ENCODE results near the gene INSYN2A. TPM values are rescaled to one million over a fixed set of nuclear protein-coding genes. Genes with fewer than 3 reads are reported as not detected.

Gene INSYN2A
- total and polyA plus RNA-seq, 2 donors (not counting 3 experiments of a cell fraction or from before 2014, with no cell fraction given): 0.04 to 0.07 TPM

DNA sequence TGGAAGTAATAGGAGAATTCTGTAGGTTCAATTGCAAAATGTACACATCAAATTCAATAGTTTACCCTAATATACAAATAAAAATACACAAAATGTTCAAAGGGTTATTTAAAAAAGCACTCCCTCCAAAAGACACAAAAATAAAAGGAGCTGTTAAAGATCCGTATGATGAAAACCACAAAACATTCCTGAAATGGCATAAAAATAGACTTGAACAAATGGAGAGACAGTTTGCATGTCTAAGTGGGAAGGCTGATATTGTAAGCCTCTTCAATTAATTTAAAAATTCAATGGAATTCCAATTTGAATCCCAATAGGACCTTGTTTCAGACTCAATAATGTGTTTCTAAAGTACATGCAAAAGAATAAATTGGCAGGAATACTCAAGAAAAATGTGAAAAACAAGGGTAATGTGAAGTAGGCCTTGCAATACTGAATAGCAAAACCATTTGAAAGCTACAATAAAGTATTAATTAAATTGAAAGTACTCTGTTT lies 38.0 kb upstream of the INSYN2A start:
- intact Hi-C loops (cut with micrococcal nuclease): no loop called here
- Histone ChIP-seq H3K9ac (replicated peaks; ENCODE audit: extremely low read depth, insufficient read depth, low read length) (no peak overlapping the region), H3K9me3 (replicated peaks; ENCODE audit: control insufficient read depth, insufficient read depth, low read length) (no peaks in the 10 kb centered on the region), H3K36me3 (ENCODE audit: control insufficient read depth in 2 of 2, extremely low read depth in 1 of 2, insufficient read depth in 2 of 2, low read length in 2 of 2) (no peaks in the 10 kb centered on the region), H3K27me3 (ENCODE audit: control insufficient read depth in 2 of 2, insufficient read depth in 2 of 2, low read length in 2 of 2) (no peaks in the 10 kb centered on the region), H3K79me2 (ENCODE audit: control insufficient read depth, insufficient read depth, low read length) (no peaks in the 10 kb centered on the region), H3K4me2 (ENCODE audit: insufficient read depth, low read length) (no peak overlapping the region), H3K9me1 (replicated peaks; ENCODE audit: control insufficient read depth, extremely low read depth, insufficient read depth, low read length) (no peaks in the 10 kb centered on the region), H2AFZ (ENCODE audit: low read depth, low read length) (no peak overlapping the region), H3K4me1 (ENCODE audit: control insufficient read depth, extremely low read depth, insufficient read depth, low read length) (no peaks in the 10 kb centered on the region), H3K4me3 (replicated peaks in 1 of 3; ENCODE audit: insufficient read depth in 1 of 3, low read depth in 1 of 3, low read length in 3 of 3) (no peak overlapping the region), H3K27ac (ENCODE audit: insufficient read depth, low read depth, low read length) (no peak overlapping the region), H4K20me1 (replicated peaks; ENCODE audit: control insufficient read depth, extremely low read depth, insufficient read depth, low read length) (no peaks in the 10 kb centered on the region)
- BruUV-seq (replicated peaks): no TSS peak
- dilution Hi-C loops (cut with MboI; ENCODE audit: extremely low pct_ligation_motif_present, low sequenced_read_pairs): no loop called here
- TF ChIP-seq MYC (IDR thresholded peaks at IDR 0.05; ENCODE audit: low read depth, low read length) (no peak), JUN (IDR thresholded peaks at IDR 0.05; ENCODE audit: borderline replicate concordance, insufficient read depth, insufficient read length, low read depth) (no peak), GATA2 (IDR thresholded peaks at IDR 0.05; ENCODE audit: insufficient read depth, insufficient read length, low read depth, low read length) (no peak), POLR2A (IDR thresholded peaks at IDR 0.05; ENCODE audit: low read depth, low read length) (no peak), EZH2 (IDR thresholded peaks at IDR 0.05; ENCODE audit: borderline replicate concordance, low read depth, low read length, severe bottlenecking) (no peak)
- TF ChIP-seq, protein P1, sequence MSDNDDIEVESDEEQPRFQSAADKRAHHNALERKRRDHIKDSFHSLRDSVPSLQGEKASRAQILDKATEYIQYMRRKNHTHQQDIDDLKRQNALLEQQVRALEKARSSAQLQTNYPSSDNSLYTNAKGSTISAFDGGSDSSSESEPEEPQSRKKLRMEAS (IDR thresholded peaks at IDR 0.05; ENCODE audit: insufficient read depth, insufficient read length): no peak
- DNase-seq (ENCODE audit: low read depth, low spot score) (no peak), FAIRE-seq (no peak)
- CTCF ChIA-PET: interaction anchor here (0.7 kb wide), 1 partner anchor 9 kb away, joined by 3 read pairs; no protein-coding TSS in a partner anchor
- POLR2A ChIA-PET: no interaction called here

DNA sequence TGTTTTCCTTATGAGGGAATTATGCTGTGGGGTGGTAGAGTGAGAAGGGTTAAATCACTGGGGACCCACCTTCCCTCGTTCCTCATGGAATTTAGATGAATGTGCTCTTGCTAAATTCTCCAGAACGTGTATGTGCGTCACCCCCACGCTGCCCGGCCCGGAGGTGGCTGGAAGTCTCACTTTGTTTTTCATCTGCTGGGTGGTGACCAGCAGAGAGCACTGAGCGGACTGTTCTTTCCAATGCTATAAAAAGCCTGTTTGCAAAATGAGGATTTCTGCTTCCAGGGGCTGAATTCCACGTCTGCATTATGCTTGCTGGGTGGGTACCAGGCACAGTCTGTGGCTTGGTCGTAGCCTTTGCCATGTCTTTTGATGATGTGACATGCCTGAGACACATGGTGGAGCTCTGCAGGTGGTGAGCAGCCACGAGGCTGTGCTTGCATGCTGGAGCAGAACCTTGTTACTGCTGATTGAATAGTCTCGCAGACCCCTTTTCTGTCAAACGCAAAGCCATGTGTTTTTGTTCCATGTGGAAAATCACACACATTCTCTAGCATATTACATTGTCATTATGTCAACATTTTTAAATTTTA lies 31.9 kb upstream of the INSYN2A start:
- intact Hi-C loops (cut with micrococcal nuclease) (no loop called here), dilution Hi-C loops (cut with MboI; ENCODE audit: extremely low pct_ligation_motif_present, low sequenced_read_pairs) (no loop called here)
- Histone ChIP-seq H3K27me3 (ENCODE audit: control insufficient read depth in 2 of 2, insufficient read depth in 2 of 2, low read length in 2 of 2) (no peaks in the 10 kb centered on the region), H3K79me2 (ENCODE audit: control insufficient read depth, insufficient read depth, low read length) (no peaks in the 10 kb centered on the region), H4K20me1 (replicated peaks; ENCODE audit: control insufficient read depth, extremely low read depth, insufficient read depth, low read length) (no peaks in the 10 kb centered on the region), H3K4me3 (replicated peaks in 1 of 3; ENCODE audit: insufficient read depth in 1 of 3, low read depth in 1 of 3, low read length in 3 of 3) (no peak overlapping the region), H3K9ac (replicated peaks; ENCODE audit: extremely low read depth, insufficient read depth, low read length) (no peak overlapping the region), H3K9me1 (replicated peaks; ENCODE audit: control insufficient read depth, extremely low read depth, insufficient read depth, low read length) (no peaks in the 10 kb centered on the region), H3K36me3 (ENCODE audit: control insufficient read depth in 2 of 2, extremely low read depth in 1 of 2, insufficient read depth in 2 of 2, low read length in 2 of 2) (no peaks in the 10 kb centered on the region), H3K27ac (ENCODE audit: insufficient read depth, low read depth, low read length) (no peak overlapping the region), H3K9me3 (replicated peaks; ENCODE audit: control insufficient read depth, insufficient read depth, low read length) (no peaks in the 10 kb centered on the region), H3K4me2 (ENCODE audit: insufficient read depth, low read length) (no peak overlapping the region), H3K4me1 (ENCODE audit: control insufficient read depth, extremely low read depth, insufficient read depth, low read length) (no peaks in the 10 kb centered on the region), H2AFZ (ENCODE audit: low read depth, low read length) (no peak overlapping the region)
- ChIA-PET POLR2A (no interaction called here), CTCF (no interaction called here)
- no peak for FAIRE-seq
- BruUV-seq (replicated peaks): no TSS peak
- DNase-seq (ENCODE audit: low read depth, low spot score): no peak
- TF ChIP-seq FOS (IDR thresholded peaks at IDR 0.05; ENCODE audit: borderline replicate concordance, insufficient read depth, low read length) (no peak), JUN (IDR thresholded peaks at IDR 0.05; ENCODE audit: borderline replicate concordance, insufficient read depth, insufficient read length, low read depth) (no peak), GATA2 (IDR thresholded peaks at IDR 0.05; ENCODE audit: insufficient read depth, insufficient read length, low read depth, low read length) (no peak), POLR2A (IDR thresholded peaks at IDR 0.05; ENCODE audit: low read depth, low read length) (no peak), MYC (IDR thresholded peaks at IDR 0.05; ENCODE audit: low read depth, low read length) (no peak), POLR2AphosphoS5 (IDR thresholded peaks at IDR 0.05; ENCODE audit: insufficient read depth, low read depth, low read length) (no peak), EZH2 (IDR thresholded peaks at IDR 0.05; ENCODE audit: borderline replicate concordance, low read depth, low read length, severe bottlenecking) (no peak)
- TF ChIP-seq, protein P2, sequence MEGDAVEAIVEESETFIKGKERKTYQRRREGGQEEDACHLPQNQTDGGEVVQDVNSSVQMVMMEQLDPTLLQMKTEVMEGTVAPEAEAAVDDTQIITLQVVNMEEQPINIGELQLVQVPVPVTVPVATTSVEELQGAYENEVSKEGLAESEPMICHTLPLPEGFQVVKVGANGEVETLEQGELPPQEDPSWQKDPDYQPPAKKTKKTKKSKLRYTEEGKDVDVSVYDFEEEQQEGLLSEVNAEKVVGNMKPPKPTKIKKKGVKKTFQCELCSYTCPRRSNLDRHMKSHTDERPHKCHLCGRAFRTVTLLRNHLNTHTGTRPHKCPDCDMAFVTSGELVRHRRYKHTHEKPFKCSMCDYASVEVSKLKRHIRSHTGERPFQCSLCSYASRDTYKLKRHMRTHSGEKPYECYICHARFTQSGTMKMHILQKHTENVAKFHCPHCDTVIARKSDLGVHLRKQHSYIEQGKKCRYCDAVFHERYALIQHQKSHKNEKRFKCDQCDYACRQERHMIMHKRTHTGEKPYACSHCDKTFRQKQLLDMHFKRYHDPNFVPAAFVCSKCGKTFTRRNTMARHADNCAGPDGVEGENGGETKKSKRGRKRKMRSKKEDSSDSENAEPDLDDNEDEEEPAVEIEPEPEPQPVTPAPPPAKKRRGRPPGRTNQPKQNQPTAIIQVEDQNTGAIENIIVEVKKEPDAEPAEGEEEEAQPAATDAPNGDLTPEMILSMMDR (IDR thresholded peaks at IDR 0.05; ENCODE audit: extremely low read depth in 1 of 2, insufficient read depth in 1 of 2, low read depth in 1 of 2, low read length in 2 of 2): no peak
- TF ChIP-seq, protein P1 (IDR thresholded peaks at IDR 0.05; ENCODE audit: insufficient read depth, insufficient read length): no peak
